ENCODE data around the gene SND1. TPM values are rescaled to one million over a fixed set of nuclear protein-coding genes. Genes with fewer than 3 reads are reported as not detected.

SND1 gene
- total RNA-seq, 1 experiment from 2014 or later: 218 TPM

- H3K79me2 ChIP-seq (ENCODE audit: insufficient read depth, low read length): no peaks in the 10 kb centered on the region
- H3K14ac ChIP-seq (ENCODE audit: insufficient read depth, low read length): no peak overlapping the region
- Mint-ChIP-seq H3K27me3 (ENCODE audit: low read depth) (no peaks in the 10 kb centered on the region), H3K36me3 (ENCODE audit: insufficient read depth in 1 of 3, low read depth in 3 of 3) (peaks cover 0 to 9% (median 5%) of the 10 kb centered on the region in 3 experiments; a peak in 5 of 7 replicates), H3K4me3 (no peak overlapping the region), H3K9me3 (no peaks in the 10 kb centered on the region), H3K4me1 (peaks cover 21 to 35% of the 10 kb centered on the region in 2 experiments), H3K27ac (no peak overlapping the region)
- H3K56ac ChIP-seq (ENCODE audit: insufficient read length, low read depth, low read length): no peak overlapping the region
- H3K4me2 ChIP-seq (ENCODE audit: insufficient read depth, insufficient read length, low read length): no peak overlapping the region
- no peaks in the 10 kb centered on the region for H3K27me3 ChIP-seq (ENCODE audit: insufficient read depth, low read length)
- no peak overlapping the region for H2BK5ac ChIP-seq (ENCODE audit: insufficient read length, low read length)
- H3K9me3 ChIP-seq (ENCODE audit: control insufficient read depth, low read depth, low read length): no peaks in the 10 kb centered on the region
- DNase-seq: no peak
- H3K23me2 ChIP-seq (ENCODE audit: insufficient read length, low read depth, low read length, poor library complexity, severe bottlenecking): no peaks in the 10 kb centered on the region
- no peak overlapping the region for H3K18ac ChIP-seq (ENCODE audit: insufficient read length, low read depth, low read length)
- no peak overlapping the region for H3T11ph ChIP-seq (ENCODE audit: low read length)
- H2BK15ac ChIP-seq (ENCODE audit: low read depth, low read length): no peak overlapping the region
- no peak overlapping the region for H3K4ac ChIP-seq (ENCODE audit: low read depth, low read length)
- H4K20me1 ChIP-seq (ENCODE audit: control insufficient read depth, insufficient read depth, insufficient read length): no peaks in the 10 kb centered on the region
- H3K79me1 ChIP-seq (ENCODE audit: insufficient read depth, low read depth, low read length, poor library complexity, severe bottlenecking): no peaks in the 10 kb centered on the region
- H2BK12ac ChIP-seq (ENCODE audit: insufficient read length, low read depth, low read length): no peak overlapping the region
- H3K23ac ChIP-seq (ENCODE audit: insufficient read length, low read depth, low read length): no peak overlapping the region
- no peak overlapping the region for H3K9ac ChIP-seq (ENCODE audit: extremely low read depth, insufficient read length, low read length)
- H2BK120ac ChIP-seq (ENCODE audit: low read depth, low read length, poor library complexity, severe bottlenecking): no peak overlapping the region
- TF ChIP-seq, protein P1, sequence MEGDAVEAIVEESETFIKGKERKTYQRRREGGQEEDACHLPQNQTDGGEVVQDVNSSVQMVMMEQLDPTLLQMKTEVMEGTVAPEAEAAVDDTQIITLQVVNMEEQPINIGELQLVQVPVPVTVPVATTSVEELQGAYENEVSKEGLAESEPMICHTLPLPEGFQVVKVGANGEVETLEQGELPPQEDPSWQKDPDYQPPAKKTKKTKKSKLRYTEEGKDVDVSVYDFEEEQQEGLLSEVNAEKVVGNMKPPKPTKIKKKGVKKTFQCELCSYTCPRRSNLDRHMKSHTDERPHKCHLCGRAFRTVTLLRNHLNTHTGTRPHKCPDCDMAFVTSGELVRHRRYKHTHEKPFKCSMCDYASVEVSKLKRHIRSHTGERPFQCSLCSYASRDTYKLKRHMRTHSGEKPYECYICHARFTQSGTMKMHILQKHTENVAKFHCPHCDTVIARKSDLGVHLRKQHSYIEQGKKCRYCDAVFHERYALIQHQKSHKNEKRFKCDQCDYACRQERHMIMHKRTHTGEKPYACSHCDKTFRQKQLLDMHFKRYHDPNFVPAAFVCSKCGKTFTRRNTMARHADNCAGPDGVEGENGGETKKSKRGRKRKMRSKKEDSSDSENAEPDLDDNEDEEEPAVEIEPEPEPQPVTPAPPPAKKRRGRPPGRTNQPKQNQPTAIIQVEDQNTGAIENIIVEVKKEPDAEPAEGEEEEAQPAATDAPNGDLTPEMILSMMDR (conservative IDR thresholded peaks at IDR 0.05): no peak
- no peak overlapping the region for H2AK5ac ChIP-seq (ENCODE audit: insufficient read length, low read length)
- H2AFZ ChIP-seq (ENCODE audit: low read length): no peak overlapping the region
- H4K8ac ChIP-seq (replicated peaks; ENCODE audit: insufficient read length, low read depth, low read length): no peak overlapping the region
- WGBS (ENCODE audit: extremely low coverage, insufficient read length, low lambda C conversion rate): no CpG with 5 or more reads among the region's 1 CpG
- peaks cover 5% of the 10 kb centered on the region for H3K4me1 ChIP-seq (ENCODE audit: insufficient read depth, low read length)
- H4K91ac ChIP-seq (ENCODE audit: insufficient read length, low read depth, low read length): no peak overlapping the region
- no peak overlapping the region for H2BK20ac ChIP-seq (ENCODE audit: low read depth, low read length, poor library complexity, severe bottlenecking)
- H4K5ac ChIP-seq (ENCODE audit: insufficient read length, low read depth, low read length): no peak overlapping the region
- no peak overlapping the region for H3K27ac ChIP-seq (ENCODE audit: insufficient read length, low read depth, low read length)
Observed at GRCh38 chr7:127859330-127859729, 207.3 kb downstream of the SND1 start.

All from H9 (cell line).